ENCODE results near the gene MTMR10. TPM values are rescaled to one million over a fixed set of nuclear protein-coding genes. Genes with fewer than 3 reads are reported as not detected.

MTMR10 gene
- total and polyA plus RNA-seq, 2 donors (not counting 1 experiment from before 2014, with no cell fraction given): 17.3 to 44.6 TPM

DNA sequence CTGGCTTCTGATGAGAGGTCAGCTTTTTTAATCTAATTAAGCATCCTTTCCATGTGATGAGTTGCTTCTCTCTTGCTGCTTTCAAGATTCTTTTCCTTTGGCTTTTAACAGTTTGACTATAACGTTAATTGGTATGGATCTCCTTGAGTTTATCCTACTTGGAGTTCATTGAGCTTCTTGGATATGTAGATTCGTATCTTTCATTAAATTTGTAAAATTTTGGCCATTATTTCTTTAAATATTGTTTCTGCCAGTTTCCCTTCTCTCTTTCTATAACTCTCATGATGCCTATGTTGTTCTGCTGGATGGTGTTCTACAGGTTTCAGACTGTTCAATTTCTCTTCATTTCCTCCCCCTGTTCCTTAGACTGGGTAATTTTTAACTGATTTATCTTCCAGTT, 21.0 kb upstream of the MTMR10 start:
- H3K79me2 ChIP-seq (ENCODE audit: control insufficient read depth, insufficient read depth, low read length): no peaks in the 10 kb centered on the region
- H3K27ac ChIP-seq (ENCODE audit: insufficient read depth, low read length): no peak overlapping the region
- no peak overlapping the region for H3K9ac ChIP-seq (ENCODE audit: insufficient read depth, low read length)
- no peak overlapping the region for H3K4me2 ChIP-seq (ENCODE audit: extremely low read depth, insufficient read depth, low read length)
- H4K20me1 ChIP-seq (ENCODE audit: control insufficient read depth, extremely low read depth, insufficient read depth, low read length): no peaks in the 10 kb centered on the region
- no peak for TF ChIP-seq EZH2 (IDR thresholded peaks at IDR 0.05; ENCODE audit: low read length, missing control alignments)
- TF ChIP-seq, protein P1, sequence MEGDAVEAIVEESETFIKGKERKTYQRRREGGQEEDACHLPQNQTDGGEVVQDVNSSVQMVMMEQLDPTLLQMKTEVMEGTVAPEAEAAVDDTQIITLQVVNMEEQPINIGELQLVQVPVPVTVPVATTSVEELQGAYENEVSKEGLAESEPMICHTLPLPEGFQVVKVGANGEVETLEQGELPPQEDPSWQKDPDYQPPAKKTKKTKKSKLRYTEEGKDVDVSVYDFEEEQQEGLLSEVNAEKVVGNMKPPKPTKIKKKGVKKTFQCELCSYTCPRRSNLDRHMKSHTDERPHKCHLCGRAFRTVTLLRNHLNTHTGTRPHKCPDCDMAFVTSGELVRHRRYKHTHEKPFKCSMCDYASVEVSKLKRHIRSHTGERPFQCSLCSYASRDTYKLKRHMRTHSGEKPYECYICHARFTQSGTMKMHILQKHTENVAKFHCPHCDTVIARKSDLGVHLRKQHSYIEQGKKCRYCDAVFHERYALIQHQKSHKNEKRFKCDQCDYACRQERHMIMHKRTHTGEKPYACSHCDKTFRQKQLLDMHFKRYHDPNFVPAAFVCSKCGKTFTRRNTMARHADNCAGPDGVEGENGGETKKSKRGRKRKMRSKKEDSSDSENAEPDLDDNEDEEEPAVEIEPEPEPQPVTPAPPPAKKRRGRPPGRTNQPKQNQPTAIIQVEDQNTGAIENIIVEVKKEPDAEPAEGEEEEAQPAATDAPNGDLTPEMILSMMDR (conservative IDR thresholded peaks at IDR 0.05 in 1 of 2, IDR thresholded peaks at IDR 0.05 in 1 of 2; ENCODE audit: low read depth in 1 of 2, low read length in 2 of 2): no peak
- H3K4me3 ChIP-seq (replicated peaks in 1 of 4; ENCODE audit: control extremely low read depth in 1 of 4, insufficient read depth in 1 of 4, low read depth in 3 of 4, low read length in 4 of 4): no peak overlapping the region
- no peak for DNase-seq (ENCODE audit: low read depth in 2 of 2)
- H3K36me3 ChIP-seq (ENCODE audit: control insufficient read depth, insufficient read depth, low read length): no peaks in the 10 kb centered on the region
- peaks cover 2% of the 10 kb centered on the region for H3K4me1 ChIP-seq (ENCODE audit: control insufficient read depth, extremely low read depth, insufficient read depth, low read length)
- H3K9me3 ChIP-seq (ENCODE audit: control insufficient read depth, insufficient read depth, low read depth, low read length): no peaks in the 10 kb centered on the region
- no peak overlapping the region for H2AFZ ChIP-seq (ENCODE audit: low read length)
- H3K27me3 ChIP-seq (ENCODE audit: control insufficient read depth, insufficient read depth, low read length): no peaks in the 10 kb centered on the region

DNA sequence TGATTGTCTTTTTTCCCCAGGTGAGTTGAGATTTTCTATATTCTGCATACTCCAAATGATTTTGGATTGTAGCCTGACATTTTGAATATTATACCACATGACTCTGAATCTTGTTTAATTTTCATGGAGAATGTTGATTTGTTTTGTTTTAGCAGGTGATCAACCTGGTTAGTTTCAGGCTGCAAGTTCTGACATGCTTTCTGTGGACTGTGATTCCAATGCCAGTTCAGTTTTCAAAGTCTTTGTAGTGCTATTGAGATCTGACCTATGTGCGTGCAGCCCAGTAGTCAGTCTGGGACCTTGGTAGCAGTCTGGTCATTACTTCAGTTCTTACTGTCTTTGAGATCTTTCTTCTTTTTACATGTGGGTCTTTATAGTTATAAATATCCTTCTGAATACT, 18.6 kb upstream of the MTMR10 start:
- no peak for TF ChIP-seq EZH2 (IDR thresholded peaks at IDR 0.05; ENCODE audit: low read length, missing control alignments)
- TF ChIP-seq, protein P1 (conservative IDR thresholded peaks at IDR 0.05 in 1 of 2, IDR thresholded peaks at IDR 0.05 in 1 of 2; ENCODE audit: low read depth in 1 of 2, low read length in 2 of 2): no peak

DNA sequence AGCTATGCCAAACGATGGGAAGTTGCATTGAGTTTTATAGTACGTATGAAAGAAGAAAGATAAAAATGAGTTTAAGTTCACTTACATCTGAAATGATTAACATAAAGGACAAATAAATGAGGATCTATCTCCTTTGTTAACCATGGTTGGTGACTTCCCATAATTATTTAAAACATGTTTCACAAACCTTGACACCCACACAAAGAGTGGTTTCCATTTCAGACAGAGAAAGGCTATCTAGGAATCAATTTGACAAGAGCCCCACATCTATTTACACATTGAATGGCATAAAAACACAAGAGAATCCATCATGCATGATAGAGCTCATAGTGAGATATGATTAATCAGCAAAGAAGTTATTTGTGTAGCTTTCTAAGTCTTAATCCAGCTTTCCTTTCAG, 14.2 kb upstream of the MTMR10 start:
- H3K4me1 ChIP-seq (ENCODE audit: control insufficient read depth, extremely low read depth, insufficient read depth, low read length): no peaks in the 10 kb centered on the region
- H2AFZ ChIP-seq (ENCODE audit: low read length): no peak overlapping the region
- H3K9me3 ChIP-seq (ENCODE audit: control insufficient read depth, insufficient read depth, low read depth, low read length): no peaks in the 10 kb centered on the region
- H3K4me2 ChIP-seq (ENCODE audit: extremely low read depth, insufficient read depth, low read length): no peak overlapping the region
- H4K20me1 ChIP-seq (ENCODE audit: control insufficient read depth, extremely low read depth, insufficient read depth, low read length): no peaks in the 10 kb centered on the region
- TF ChIP-seq, protein P1 (conservative IDR thresholded peaks at IDR 0.05 in 1 of 2, IDR thresholded peaks at IDR 0.05 in 1 of 2; ENCODE audit: low read depth in 1 of 2, low read length in 2 of 2): no peak
- no peak for TF ChIP-seq EZH2 (IDR thresholded peaks at IDR 0.05; ENCODE audit: low read length, missing control alignments)
- no peak overlapping the region for H3K9ac ChIP-seq (ENCODE audit: insufficient read depth, low read length)
- H3K27ac ChIP-seq (ENCODE audit: insufficient read depth, low read length): no peak overlapping the region
- no peak overlapping the region for H3K4me3 ChIP-seq (replicated peaks in 1 of 4; ENCODE audit: control extremely low read depth in 1 of 4, insufficient read depth in 1 of 4, low read depth in 3 of 4, low read length in 4 of 4)
- H3K79me2 ChIP-seq (ENCODE audit: control insufficient read depth, insufficient read depth, low read length): no peaks in the 10 kb centered on the region
- peaks cover 2% of the 10 kb centered on the region for H3K27me3 ChIP-seq (ENCODE audit: control insufficient read depth, insufficient read depth, low read length)
- H3K36me3 ChIP-seq (ENCODE audit: control insufficient read depth, insufficient read depth, low read length): no peaks in the 10 kb centered on the region
- DNase-seq (ENCODE audit: low read depth in 2 of 2): no peak

More for the DNA sequence above, 18.6 kb upstream of the MTMR10 start:
- DNase-seq (ENCODE audit: low read depth in 2 of 2): no peak
- Histone ChIP-seq H3K4me1 (ENCODE audit: control insufficient read depth, extremely low read depth, insufficient read depth, low read length) (no peaks in the 10 kb centered on the region), H3K4me2 (ENCODE audit: extremely low read depth, insufficient read depth, low read length) (no peak overlapping the region), H3K9me3 (ENCODE audit: control insufficient read depth, insufficient read depth, low read depth, low read length) (no peaks in the 10 kb centered on the region), H3K79me2 (ENCODE audit: control insufficient read depth, insufficient read depth, low read length) (no peaks in the 10 kb centered on the region), H3K9ac (ENCODE audit: insufficient read depth, low read length) (no peak overlapping the region), H3K4me3 (replicated peaks in 1 of 4; ENCODE audit: control extremely low read depth in 1 of 4, insufficient read depth in 1 of 4, low read depth in 3 of 4, low read length in 4 of 4) (no peak overlapping the region), H4K20me1 (ENCODE audit: control insufficient read depth, extremely low read depth, insufficient read depth, low read length) (no peaks in the 10 kb centered on the region), H2AFZ (ENCODE audit: low read length) (no peak overlapping the region), H3K27me3 (ENCODE audit: control insufficient read depth, insufficient read depth, low read length) (no peaks in the 10 kb centered on the region), H3K36me3 (ENCODE audit: control insufficient read depth, insufficient read depth, low read length) (no peaks in the 10 kb centered on the region), H3K27ac (ENCODE audit: insufficient read depth, low read length) (no peak overlapping the region)
